ENCODE results near the gene DUSP5.
A peak's percentile ranks its signal among the peaks of the same experiment; 100 is the strongest.
"Not testable (repeated sequence)": the region's sequence is repeated elsewhere in the genome, so short reads cannot be mapped to it uniquely, and the experiment has no call there.

DUSP5 gene, protein sequence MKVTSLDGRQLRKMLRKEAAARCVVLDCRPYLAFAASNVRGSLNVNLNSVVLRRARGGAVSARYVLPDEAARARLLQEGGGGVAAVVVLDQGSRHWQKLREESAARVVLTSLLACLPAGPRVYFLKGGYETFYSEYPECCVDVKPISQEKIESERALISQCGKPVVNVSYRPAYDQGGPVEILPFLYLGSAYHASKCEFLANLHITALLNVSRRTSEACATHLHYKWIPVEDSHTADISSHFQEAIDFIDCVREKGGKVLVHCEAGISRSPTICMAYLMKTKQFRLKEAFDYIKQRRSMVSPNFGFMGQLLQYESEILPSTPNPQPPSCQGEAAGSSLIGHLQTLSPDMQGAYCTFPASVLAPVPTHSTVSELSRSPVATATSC

GRCh38 chr10:110497438-110498086, at the start of gene DUSP5:
Gene DUSP5 (plus strand): TSS chr10:110497907. CDS start chr10:110498122, 215 bp downstream.
- peak; percentile 24 to 94 (median 80) for DNase-seq

GRCh38 chr10:110448682-110449418, 48.9 kb upstream of the DUSP5 start:
- no peak for DNase-seq

- no peak for DNase-seq
These were observed 42.3 kb upstream of the DUSP5 start for GRCh38 chr10:110455446-110455845.

DNA sequence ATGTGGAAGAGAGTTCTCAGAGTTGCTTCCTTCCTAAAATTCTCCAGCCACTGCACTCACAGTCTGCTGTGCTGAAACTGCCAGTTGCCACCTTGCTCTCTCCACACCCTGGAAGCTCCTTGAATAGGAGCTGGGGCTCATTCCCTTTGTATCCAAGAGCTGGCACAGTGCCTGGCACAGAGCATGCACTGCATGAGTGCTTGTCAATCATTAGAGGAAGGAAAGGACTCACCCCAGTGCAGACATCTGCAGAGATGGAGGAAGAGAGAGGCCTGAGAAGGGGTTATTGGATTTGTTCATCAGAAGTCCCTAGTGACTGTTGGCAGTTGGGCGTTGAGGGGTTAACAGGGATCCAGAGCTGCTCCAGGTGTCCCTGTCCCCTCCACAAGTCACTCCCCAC, 41.7 kb upstream of the DUSP5 start:
- DNase-seq, result no peak

GRCh38 chr10:110456523-110457091, 41.1 kb upstream of the DUSP5 start:
- no peak for DNase-seq

DNA sequence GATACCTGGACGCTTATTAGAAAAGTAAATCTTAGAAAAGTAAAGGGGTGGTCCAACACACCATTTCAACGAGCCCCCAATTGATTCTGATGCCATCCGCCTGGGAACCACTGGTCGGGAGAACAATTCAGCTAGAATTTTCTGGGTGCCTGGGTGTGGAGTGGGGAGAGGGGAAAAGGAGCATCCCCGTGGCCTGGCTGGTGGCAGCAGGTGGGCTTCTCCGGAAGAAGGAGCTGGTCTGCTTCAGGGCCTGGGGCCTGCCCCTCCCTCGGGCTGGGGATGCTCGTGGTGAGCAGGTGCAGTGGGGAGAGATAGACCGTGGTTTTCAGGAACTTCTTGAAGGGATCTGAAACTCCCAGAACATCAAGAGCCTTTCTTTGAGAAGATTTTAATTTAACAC, 39.9 kb upstream of the DUSP5 start:
- DNase-seq, result no peak

- DNase-seq, result no peak
These were observed 39.3 kb upstream of the DUSP5 start for GRCh38 chr10:110458266-110458920.

GRCh38 chr10:110459600-110459999, 38.1 kb upstream of the DUSP5 start:
- no peak for DNase-seq

DNA sequence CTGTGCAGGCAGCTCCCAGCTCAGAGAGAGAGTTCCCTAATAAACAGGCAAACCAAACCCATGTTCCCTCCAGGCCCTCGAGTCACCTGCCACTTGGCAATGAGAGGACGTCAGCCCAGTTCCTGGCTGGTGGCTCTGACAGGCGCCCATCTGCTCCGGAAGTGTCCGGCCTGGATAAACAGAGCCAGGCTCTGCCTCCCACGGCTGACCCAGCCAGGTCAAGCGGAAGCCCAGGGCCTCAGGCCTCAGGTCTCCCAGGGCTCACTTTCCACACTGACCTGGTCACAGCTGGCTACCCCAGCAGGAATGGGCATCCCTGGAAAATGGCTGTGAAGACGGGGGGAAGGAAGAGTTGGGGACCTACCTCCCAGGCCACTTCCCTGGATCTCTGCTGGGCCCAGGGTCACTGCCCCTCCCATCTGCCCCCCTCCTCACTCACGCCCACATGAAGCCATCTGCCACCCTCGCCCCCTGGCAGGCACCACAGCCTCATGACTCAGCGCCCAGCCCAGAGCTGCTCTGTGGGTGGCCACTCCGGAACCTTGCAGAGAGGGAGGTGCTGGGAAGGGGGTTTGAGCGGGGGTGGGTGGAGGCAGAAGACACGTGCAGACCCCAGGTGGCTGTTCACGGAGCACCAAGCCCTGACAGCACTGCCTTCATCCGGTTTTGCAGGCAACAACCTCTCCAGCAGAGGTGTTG, 37.4 kb upstream of the DUSP5 start:
- DNase-seq, result peak in 4 of 56 donors; percentile 4 to 45 (median 13)

GRCh38 chr10:110461088-110461487, 36.6 kb upstream of the DUSP5 start:
- no peak for DNase-seq

GRCh38 chr10:110461530-110461929, 36.2 kb upstream of the DUSP5 start:
- no peak for DNase-seq

GRCh38 chr10:110462166-110463095, 35.3 kb upstream of the DUSP5 start:
- no peak for DNase-seq

DNA sequence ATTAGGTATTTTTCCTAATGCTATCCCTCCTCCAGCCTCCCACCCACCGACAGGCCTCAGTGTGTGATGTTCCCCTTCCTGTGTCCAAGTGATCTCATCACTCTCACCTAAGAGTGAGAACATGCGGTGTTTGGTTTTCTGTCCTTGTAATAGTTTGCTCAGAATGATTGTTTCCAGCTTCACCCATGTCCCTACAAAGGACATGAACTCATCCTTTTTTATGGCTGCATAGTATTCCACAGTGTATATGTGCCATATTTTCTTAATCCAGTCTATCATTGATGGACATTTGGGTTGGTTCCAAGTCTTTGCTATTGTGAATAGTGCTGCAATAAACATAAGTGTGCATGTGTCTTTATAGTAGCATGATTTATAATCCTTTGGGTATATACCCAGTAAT, 29.4 kb upstream of the DUSP5 start:
- DNase-seq, result not testable (repeated sequence)

DNA sequence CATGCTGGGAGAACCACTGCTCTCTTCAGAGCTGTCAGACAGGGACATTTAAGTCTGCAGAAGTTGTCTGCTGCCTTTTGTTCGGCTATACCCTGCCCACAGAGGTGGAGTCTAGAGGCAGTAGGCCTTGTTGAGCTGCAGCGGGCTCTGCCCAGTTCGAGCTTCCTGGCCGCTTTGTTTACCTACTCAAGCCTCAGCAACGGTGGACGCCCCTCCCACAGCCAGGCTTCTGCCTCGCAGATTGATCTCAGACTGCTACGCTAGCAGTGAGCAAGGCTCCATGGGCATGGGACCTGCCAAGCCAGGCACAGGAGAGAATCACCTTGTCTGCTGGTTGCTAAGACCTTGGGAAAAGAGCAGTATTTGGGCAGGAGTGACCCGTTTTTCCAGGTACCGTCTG, 27.2 kb upstream of the DUSP5 start:
- not testable (repeated sequence) for DNase-seq

DNA sequence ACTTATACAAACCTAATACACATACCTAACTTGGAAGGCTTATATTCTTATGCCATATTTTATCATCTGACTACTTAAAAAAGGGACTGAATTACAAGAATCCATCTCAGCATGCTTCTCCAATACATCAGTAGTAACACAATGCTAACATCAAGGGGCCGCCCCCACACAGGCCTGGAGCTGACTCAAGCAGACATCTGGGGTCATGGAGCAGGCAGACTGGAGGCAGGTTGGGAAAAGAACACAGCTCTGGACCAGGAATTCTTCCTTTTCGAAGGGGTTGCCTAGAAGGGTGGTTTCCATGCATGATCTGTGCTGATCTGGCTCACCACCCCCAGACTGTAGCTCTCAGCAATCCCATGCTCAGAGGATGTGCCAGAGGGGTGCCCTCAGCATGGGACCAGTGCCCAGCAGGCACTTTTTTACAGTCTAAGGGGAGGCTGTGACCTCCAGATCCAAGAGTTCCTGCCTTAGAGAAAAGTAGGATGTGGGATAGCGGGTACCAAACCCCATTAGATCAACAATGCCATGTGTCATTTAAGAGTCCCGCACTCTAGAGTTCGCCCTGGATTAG, 26.1 kb upstream of the DUSP5 start:
- peak in 3 of 56 donors; percentile 6 to 29 (median 7) for DNase-seq

DNA sequence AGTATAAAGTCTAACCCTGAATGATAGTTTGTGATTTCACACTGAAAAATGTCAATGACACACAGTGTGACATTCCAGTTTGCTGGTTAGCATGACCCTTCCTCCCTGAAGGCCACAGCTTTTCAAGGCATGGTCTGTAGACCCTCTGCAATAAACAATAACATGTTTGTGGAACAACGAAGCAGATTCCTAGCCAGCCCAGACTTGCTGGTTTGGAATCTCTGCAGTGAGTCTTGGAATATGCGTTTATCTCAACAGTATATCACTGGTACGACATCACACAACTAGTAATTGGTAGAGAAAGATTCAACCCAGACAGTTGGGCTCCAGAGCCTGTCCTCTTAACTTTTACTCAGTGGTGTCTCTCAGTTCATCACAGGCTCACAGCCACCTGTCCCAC, 23.7 kb upstream of the DUSP5 start:
- DNase-seq, result no peak

- DNase-seq, result no peak
These were observed 22.9 kb upstream of the DUSP5 start for GRCh38 chr10:110474826-110475225.

DNA sequence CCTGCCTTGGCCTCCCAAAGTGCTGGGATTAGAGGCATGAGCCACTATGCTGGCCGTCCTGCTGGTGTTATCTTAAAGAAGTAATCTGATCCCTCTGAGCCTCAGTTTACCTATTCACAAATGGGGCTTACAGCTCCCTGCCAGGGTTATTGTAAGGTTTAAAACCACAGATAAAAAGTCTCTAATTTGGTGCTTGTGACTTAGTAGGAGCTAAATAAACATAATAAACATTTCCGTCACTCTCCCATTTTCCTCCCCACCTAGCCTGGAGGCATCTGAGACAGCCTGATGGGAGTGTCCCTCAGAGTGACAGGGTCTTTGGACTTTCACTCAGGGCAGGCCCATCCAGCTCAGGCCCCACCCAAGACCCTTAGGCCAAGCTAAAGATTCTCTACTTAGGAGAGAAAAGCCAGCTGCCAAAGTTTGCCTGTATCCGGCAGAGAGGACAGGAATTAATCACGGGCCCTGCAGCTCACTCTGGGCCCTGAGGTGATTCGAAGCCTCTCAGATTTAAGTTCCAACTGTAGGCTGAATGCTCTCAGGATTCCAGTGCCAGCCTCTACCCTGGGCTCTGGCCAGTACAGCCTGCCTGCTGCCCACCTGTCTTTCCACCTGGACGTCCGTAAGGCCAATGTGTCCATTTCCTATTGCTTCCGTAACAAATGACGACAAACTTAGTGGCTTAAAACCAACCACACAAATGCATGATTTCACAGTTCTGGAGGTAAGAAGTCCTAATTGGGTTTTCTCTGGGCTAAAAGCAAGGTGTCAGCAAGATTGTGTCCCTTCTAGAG, 21.8 kb upstream of the DUSP5 start:
- no peak for DNase-seq

Data from nucleus accumbens (tissue), 56 donors.